OCI-LY7 (cell line): Measurements from ENCODE around the gene ABCC8. TPM values are rescaled to one million over a fixed set of nuclear protein-coding genes. Genes with fewer than 3 reads are reported as not detected.

Experiments
- BruUV-seq: library from RNA; stranded (reverse); fragments of 400-500 nt; replicated peaks from 2 replicates; lab custom pipeline; 2021; lab: Mats Ljungman, UMichigan
- CTCF ChIA-PET: fragments of 300-600 bp; sonication (Branson Sonifier 250); formaldehyde crosslinking; loops from one replicate; lab custom pipeline; 2022; ENCODE audit warnings: antibody characterized with exemption; ENCODE audit not compliant: unreplicated experiment; lab: Charles Lee
- POLR2A ChIA-PET: fragments of 300-600 bp; sonication (Branson Sonifier 250); formaldehyde crosslinking; loops from one replicate; lab custom pipeline; 2022; ENCODE audit warnings: antibody characterized with exemption; lab: Charles Lee
- DNase-seq: peaks from one replicate; pipeline ENCODE4 v3.0.0-alpha.2; 2015; ENCODE audit warnings: low spot score
- H2AFZ ChIP-seq: fragments of 200-600 bp; sonication (generic), shearing (Covaris generic); 2 replicates; pipeline ENCODE4 v1.6.1; 2014; ENCODE audit warnings: mild to moderate bottlenecking, antibody characterized with exemption, low read length, moderate library complexity
- H3K27ac ChIP-seq: fragments of 200-600 bp; sonication (generic); 2 replicates; pipeline ENCODE4 v1.5.1; 2014; ENCODE audit warnings: mixed run types, low read depth, mild to moderate bottlenecking, moderate library complexity, low read length, inconsistent platforms; ENCODE audit not compliant: poor library complexity, severe bottlenecking
- H3K36me3 ChIP-seq: fragments of 200-600 bp; sonication (generic); 2 replicates; pipeline ENCODE4 v1.6.1; 2014; ENCODE audit warnings: mild to moderate bottlenecking, antibody characterized with exemption, low read length, moderate library complexity, mixed read lengths; ENCODE audit not compliant: insufficient read depth
- H3K4me1 ChIP-seq: fragments of 200-600 bp; sonication (generic); 2 replicates; pipeline ENCODE4 v1.5.1; 2014; ENCODE audit warnings: mild to moderate bottlenecking, low read length; ENCODE audit not compliant: insufficient read depth, poor library complexity, severe bottlenecking
- H3K4me2 ChIP-seq: fragments of 200-600 bp; sonication (generic); 2 replicates; pipeline ENCODE4 v1.6.1; 2014; ENCODE audit warnings: mild to moderate bottlenecking, low read length
- H3K4me3 ChIP-seq: fragments of 200-600 bp; sonication (generic); 2 replicates; pipeline ENCODE4 v1.5.1; 2014; ENCODE audit warnings: mild to moderate bottlenecking, low read depth, low read length; ENCODE audit not compliant: poor library complexity, severe bottlenecking
- H3K79me2 ChIP-seq: fragments of 200-600 bp; sonication (generic); 2 replicates; pipeline ENCODE4 v1.6.1; 2016; ENCODE audit warnings: low read depth, mild to moderate bottlenecking, low read length, moderate library complexity, mixed read lengths; ENCODE audit not compliant: insufficient read depth
- H3K9me2 ChIP-seq: fragments of 200-600 bp; sonication (generic); 2 replicates; pipeline ENCODE4 v1.6.1; 2016; ENCODE audit warnings: mild to moderate bottlenecking, low read length, mixed read lengths; ENCODE audit not compliant: insufficient read depth
- H3K9me3 ChIP-seq: fragments of 200-600 bp; sonication (generic); 2 replicates; pipeline ENCODE4 v1.6.1; 2014; ENCODE audit warnings: mild to moderate bottlenecking, mixed run types, low read length, mixed read lengths
- H4K20me1 ChIP-seq: fragments of 200-600 bp; sonication (generic); 2 replicates; pipeline ENCODE4 v1.6.1; 2014; ENCODE audit warnings: mild to moderate bottlenecking, antibody characterized with exemption, low read length, moderate library complexity, mixed read lengths; ENCODE audit not compliant: insufficient read depth
- EZH2phosphoT487 ChIP-seq: fragments of 200-600 bp; sonication (generic); IDR thresholded peaks from 2 replicates; pipeline ENCODE4 v1.6.1; 2018; ENCODE audit warnings: low read depth, borderline replicate concordance, mild to moderate bottlenecking, mixed run types, antibody characterized with exemption, low read length, moderate library complexity, mixed read lengths
- intact Hi-C: fragments of 100-400 bp; cut with micrococcal nuclease; formaldehyde crosslinking; loops from one replicate; pipeline ENCODE4 v1.10.0; 2022; ENCODE audit not compliant: unreplicated experiment
- total RNA-seq, 2 experiments: library from RNA; depleted of rRNA in 1 of 2; stranded (reverse); fragments of >200 nt in 1 of 2; shearing (Covaris generic) in 1 of 2; gene quantifications; 2 replicates each; pipeline ENCODE4 v1.2.3, GENCODE V29; 2014 to 2022
- TF ChIP-seq, protein P1 (sequence below): fragments of 200-600 bp; sonication (generic); conservative IDR thresholded peaks from 2 replicates; pipeline ENCODE4 v1.5.1; 2014; ENCODE audit warnings: mild to moderate bottlenecking, antibody characterized with exemption, low read length, moderate library complexity, mixed read lengths

The ABCC8 gene
- total RNA-seq, 2 experiments from 2014 or later, result not detected

DNA sequence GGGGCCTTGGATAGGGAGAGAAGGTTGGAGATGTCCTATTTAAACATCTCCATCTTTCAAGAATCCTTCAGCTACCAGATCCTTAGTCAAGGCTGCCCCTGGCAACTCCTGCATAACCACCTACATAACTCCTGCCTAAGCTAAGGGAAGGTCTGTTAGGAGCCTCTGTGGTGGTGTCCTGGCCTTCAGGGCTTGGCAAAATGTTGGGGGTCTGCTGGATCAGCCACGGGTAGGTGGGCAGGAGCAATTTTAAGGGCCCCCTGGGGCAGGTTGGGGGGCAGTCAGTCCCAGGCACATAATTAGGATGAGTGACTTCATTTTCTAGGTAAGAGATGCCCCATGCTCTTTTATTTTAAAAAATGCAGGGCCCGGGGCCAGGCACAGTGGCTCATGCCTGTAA lies 41.7 kb upstream of the ABCC8 start:
- Histone ChIP-seq H3K27ac (no peak overlapping the region), H3K4me3 (no peak overlapping the region), H3K4me2 (no peak overlapping the region), H3K36me3 (no peaks in the 10 kb centered on the region), H4K20me1 (no peaks in the 10 kb centered on the region), H3K79me2 (no peaks in the 10 kb centered on the region), H3K4me1 (no peaks in the 10 kb centered on the region), H3K9me2 (no peaks in the 10 kb centered on the region), H3K9me3 (no peaks in the 10 kb centered on the region), H2AFZ (no peak overlapping the region)
- no peak for DNase-seq
- CTCF ChIA-PET, result interaction anchor here (1.1 to 1.6 kb wide), 2 partner anchors 10 to 134 kb away, joined by 3 to 7 read pairs; no protein-coding TSS in a partner anchor
- intact Hi-C loops, result no loop called here
- POLR2A ChIA-PET, result interaction anchor here (1.2 kb wide), 2 partner anchors 11 to 22 kb away, joined by 3 read pairs; no protein-coding TSS in a partner anchor
- TF ChIP-seq EZH2phosphoT487, result no peak
- TF ChIP-seq, protein P1, sequence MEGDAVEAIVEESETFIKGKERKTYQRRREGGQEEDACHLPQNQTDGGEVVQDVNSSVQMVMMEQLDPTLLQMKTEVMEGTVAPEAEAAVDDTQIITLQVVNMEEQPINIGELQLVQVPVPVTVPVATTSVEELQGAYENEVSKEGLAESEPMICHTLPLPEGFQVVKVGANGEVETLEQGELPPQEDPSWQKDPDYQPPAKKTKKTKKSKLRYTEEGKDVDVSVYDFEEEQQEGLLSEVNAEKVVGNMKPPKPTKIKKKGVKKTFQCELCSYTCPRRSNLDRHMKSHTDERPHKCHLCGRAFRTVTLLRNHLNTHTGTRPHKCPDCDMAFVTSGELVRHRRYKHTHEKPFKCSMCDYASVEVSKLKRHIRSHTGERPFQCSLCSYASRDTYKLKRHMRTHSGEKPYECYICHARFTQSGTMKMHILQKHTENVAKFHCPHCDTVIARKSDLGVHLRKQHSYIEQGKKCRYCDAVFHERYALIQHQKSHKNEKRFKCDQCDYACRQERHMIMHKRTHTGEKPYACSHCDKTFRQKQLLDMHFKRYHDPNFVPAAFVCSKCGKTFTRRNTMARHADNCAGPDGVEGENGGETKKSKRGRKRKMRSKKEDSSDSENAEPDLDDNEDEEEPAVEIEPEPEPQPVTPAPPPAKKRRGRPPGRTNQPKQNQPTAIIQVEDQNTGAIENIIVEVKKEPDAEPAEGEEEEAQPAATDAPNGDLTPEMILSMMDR, result no peak
- BruUV-seq, result no TSS peak

DNA sequence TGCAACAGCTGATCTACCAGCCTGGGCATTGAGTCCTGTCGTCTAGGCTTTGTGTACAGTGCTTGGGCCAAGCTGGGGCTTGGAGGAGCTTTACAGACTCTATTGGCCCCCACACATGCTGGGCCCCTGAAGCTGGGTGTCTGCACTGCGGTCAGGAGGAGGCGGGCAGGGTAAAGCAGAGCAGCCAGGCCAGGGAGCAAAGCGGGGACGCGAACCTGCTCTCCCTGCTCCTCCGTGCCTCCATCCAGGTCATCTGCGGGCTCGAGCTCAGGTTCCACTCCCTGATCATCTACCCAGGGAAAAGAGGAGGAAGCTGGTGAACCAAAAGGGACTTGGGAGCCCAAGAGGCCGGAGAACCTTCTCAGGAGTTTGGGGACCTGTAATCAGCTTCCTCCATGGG lies 40.5 kb upstream of the ABCC8 start:
- DNase-seq, result no peak
- H3K79me2 ChIP-seq, result no peaks in the 10 kb centered on the region
- H3K36me3 ChIP-seq, result no peaks in the 10 kb centered on the region
- ChIA-PET POLR2A (interaction anchor here (0.7 to 1.2 kb wide), 3 partner anchors 9 to 1221 kb away, joined by 3 read pairs; no protein-coding TSS in a partner anchor), CTCF (no interaction called here)
- no peak overlapping the region for H2AFZ ChIP-seq
- no peak overlapping the region for H3K4me2 ChIP-seq
- H3K27ac ChIP-seq, result no peak overlapping the region
- H3K4me3 ChIP-seq, result no peak overlapping the region
- no peaks in the 10 kb centered on the region for H3K9me3 ChIP-seq
- no peaks in the 10 kb centered on the region for H3K9me2 ChIP-seq
- no peaks in the 10 kb centered on the region for H4K20me1 ChIP-seq
- TF ChIP-seq, protein P1, result no peak
- no peak for TF ChIP-seq EZH2phosphoT487
- no TSS peak for BruUV-seq
- no peaks in the 10 kb centered on the region for H3K4me1 ChIP-seq
- intact Hi-C loops, result no loop called here

DNA sequence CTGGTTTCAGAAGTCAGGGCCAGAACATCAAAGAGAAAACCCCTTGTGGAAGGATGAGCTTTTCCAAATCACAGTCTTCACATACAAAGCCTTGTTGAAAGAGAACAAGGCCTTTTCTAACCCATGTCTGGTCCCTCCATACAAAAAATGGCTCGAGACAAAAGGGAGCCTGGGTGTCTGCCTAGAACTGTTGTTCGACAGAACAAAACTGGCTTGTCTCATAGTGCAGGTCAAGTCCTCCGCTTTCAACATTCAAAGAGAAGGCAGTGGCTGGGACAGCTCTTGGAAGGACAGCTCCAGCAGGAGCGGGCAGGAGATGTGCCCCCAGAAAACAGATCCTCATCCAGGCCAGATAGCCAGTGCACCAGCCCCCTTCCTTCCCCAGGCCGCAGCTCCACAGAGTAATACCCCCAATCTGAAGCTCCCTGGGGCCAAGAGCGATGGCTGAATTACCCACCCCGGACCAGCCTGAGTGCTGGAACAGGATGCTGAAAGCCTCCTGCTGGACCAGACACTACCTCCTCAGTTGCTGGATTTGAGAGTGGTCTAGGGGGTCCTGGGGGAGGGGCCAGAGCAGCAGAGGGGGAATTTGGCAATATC lies 40.0 kb upstream of the ABCC8 start:
- CTCF ChIA-PET, result no interaction called here
- intact Hi-C loops, result no loop called here
- no peak overlapping the region for H3K27ac ChIP-seq
- BruUV-seq, result no TSS peak
- no peaks in the 10 kb centered on the region for H3K36me3 ChIP-seq
- no peak overlapping the region for H2AFZ ChIP-seq
- H3K9me3 ChIP-seq, result no peaks in the 10 kb centered on the region
- H3K4me3 ChIP-seq, result no peak overlapping the region
- POLR2A ChIA-PET, result interaction anchor here (0.7 to 0.8 kb wide), 2 partner anchors 9 to 1221 kb away, joined by 3 read pairs; no protein-coding TSS in a partner anchor
- no peaks in the 10 kb centered on the region for H4K20me1 ChIP-seq
- no peaks in the 10 kb centered on the region for H3K79me2 ChIP-seq
- H3K4me1 ChIP-seq, result no peaks in the 10 kb centered on the region
- DNase-seq, result no peak
- no peaks in the 10 kb centered on the region for H3K9me2 ChIP-seq
- no peak overlapping the region for H3K4me2 ChIP-seq
- no peak for TF ChIP-seq EZH2phosphoT487
- TF ChIP-seq, protein P1, result no peak
